A549 (cell line): Measurements from ENCODE around the gene RPTOR. TPM values are rescaled to one million over a fixed set of nuclear protein-coding genes. Genes with fewer than 3 reads are reported as not detected.
A peak's percentile ranks its signal among the peaks of the same experiment; 100 is the strongest.

Experiments used
- ATAC-seq, 2 experiments: fragments of 200-7000 bp in 1 of 2; fragments of >200 bp in 1 of 2; cut with Nextera tagmentation in 1 of 2; cut with Tn5 transposase in 1 of 2; 3 replicates each; pipeline versions ENCODE4 v1.8.0 to v1.9.1; 2018 to 2020; ENCODE audit warnings: mild to moderate bottlenecking in 1 of 2, moderate library complexity in 1 of 2
- CTCF ChIA-PET: fragments of 300-600 bp; sonication (Branson Sonifier 250); formaldehyde crosslinking; extraction: SDS; loops from one replicate; lab custom pipeline; 2021; ENCODE audit warnings: antibody characterized with exemption, inconsistent platforms; lab: Yijun Ruan, JAX
- POLR2A ChIA-PET: fragments of 350-600 bp; formaldehyde crosslinking; extraction: SDS; loops from one replicate; lab custom pipeline; 2021; ENCODE audit warnings: antibody characterized with exemption, inconsistent platforms; lab: Yijun Ruan, JAX
- DNase-seq, 2 experiments: peaks; one replicate each; pipeline versions ENCODE4 v3.0.0 to v3.0.0-alpha.2; 2011 to 2016; ENCODE audit warnings: low read depth in 1 of 2, low spot score in 1 of 2
- FAIRE-seq: peaks from 2 replicates; lab custom pipeline; 2011; peaks lifted over from hg19 to GRCh38; lab: Jason Lieb, UNC
- H3K27ac ChIP-seq, 2 experiments: fragments of >200 bp; sonication (Bioruptor Twin); formaldehyde crosslinking; 3 replicates each; pipeline ENCODE4 v1.5.1; 2016 to 2017
- H3K4me1 ChIP-seq: fragments of >200 bp; sonication (Bioruptor Twin); formaldehyde crosslinking; 3 replicates; pipeline ENCODE4 v1.6.1; 2016
- H3K4me2 ChIP-seq: fragments of >200 bp; sonication (Bioruptor Twin); formaldehyde crosslinking; 3 replicates; pipeline ENCODE4 v1.6.1; 2016
- H3K4me3 ChIP-seq: fragments of >200 bp; sonication (Bioruptor Twin); formaldehyde crosslinking; 3 replicates; pipeline ENCODE4 v1.5.1; 2016
- H3K9me3 ChIP-seq: fragments of >200 bp; sonication (Bioruptor Twin); formaldehyde crosslinking; 3 replicates; pipeline ENCODE4 v1.6.1; 2016
- BHLHE40 ChIP-seq: IDR thresholded peaks from 2 replicates; pipeline ENCODE4 v1.6.1; 2012; ENCODE audit warnings: low read depth, low read length, inconsistent platforms
- CBX2 ChIP-seq: fragments of 200-600 bp; sonication (generic); IDR thresholded peaks from 2 replicates; pipeline ENCODE4 v1.6.1; 2016; ENCODE audit warnings: low read depth, mild to moderate bottlenecking, borderline replicate concordance
- CBX8 ChIP-seq: fragments of 200-600 bp; sonication (generic); IDR thresholded peaks from 2 replicates; pipeline ENCODE4 v1.6.1; 2016
- CEBPB ChIP-seq, 2 experiments: fragments of >200 bp in 1 of 2; sonication (Bioruptor Twin) in 1 of 2; formaldehyde crosslinking in 1 of 2; IDR thresholded peaks; 2 replicates each; pipeline ENCODE4 v1.6.1; 2012 to 2016
- CHD2 ChIP-seq: fragments of 150-350 bp; IDR thresholded peaks from 2 replicates; pipeline ENCODE4 v1.6.1; 2014; ENCODE audit warnings: low read length; ENCODE audit not compliant: partially characterized antibody
- EHMT2 ChIP-seq: fragments of 200-600 bp; sonication (generic); IDR thresholded peaks from 2 replicates; pipeline ENCODE4 v1.6.1; 2016; ENCODE audit warnings: antibody characterized with exemption, low read depth, mild to moderate bottlenecking, moderate library complexity
- ESRRA ChIP-seq: fragments of 150-350 bp; IDR thresholded peaks from 2 replicates; pipeline ENCODE4 v1.6.1; 2014; ENCODE audit warnings: mild to moderate bottlenecking, low read length, borderline replicate concordance
- FOSB ChIP-seq: fragments of 250-450 bp; sonication (Bioruptor Pico); IDR thresholded peaks from 2 replicates; pipeline ENCODE4 v1.5.0; 2020; ENCODE audit warnings: mild to moderate bottlenecking, moderate library complexity
- FOSL2 ChIP-seq, 2 experiments: fragments of 450-650 bp in 1 of 2; fragments of >200 bp in 1 of 2; sonication (Bioruptor Twin) in 1 of 2; formaldehyde crosslinking; IDR thresholded peaks; 2 replicates each; pipeline versions ENCODE4 v1.5.0 to v1.6.1; 2016 to 2020; ENCODE audit warnings: mild to moderate bottlenecking in 1 of 2, moderate library complexity in 1 of 2
- FOXS1 ChIP-seq: fragments of 250-450 bp; sonication (Bioruptor Pico); IDR thresholded peaks from 2 replicates; pipeline ENCODE4 v1.5.0; 2020; ENCODE audit warnings: mild to moderate bottlenecking, moderate library complexity
- KDM1A ChIP-seq: fragments of 200-600 bp; sonication (generic); IDR thresholded peaks from 2 replicates; pipeline ENCODE4 v1.6.1; 2016; ENCODE audit warnings: low read depth, mild to moderate bottlenecking
- KDM5A ChIP-seq: fragments of 200-600 bp; sonication (generic); IDR thresholded peaks from 2 replicates; pipeline ENCODE4 v1.6.1; 2016; ENCODE audit warnings: antibody characterized with exemption, mild to moderate bottlenecking
- MAFK ChIP-seq: fragments of 450-650 bp; IDR thresholded peaks from 2 replicates; pipeline ENCODE4 v1.6.1; 2014; ENCODE audit not compliant: partially characterized antibody
- NFE2L2 ChIP-seq: fragments of 150-350 bp; conservative IDR thresholded peaks from 2 replicates; pipeline ENCODE4 v1.6.1; 2014; ENCODE audit warnings: low read length
- PBX3 ChIP-seq: IDR thresholded peaks from 2 replicates; pipeline ENCODE4 v1.6.1; 2012
- PHF8 ChIP-seq: fragments of 200-600 bp; sonication (generic); IDR thresholded peaks from 2 replicates; pipeline ENCODE4 v1.6.1; 2016; ENCODE audit warnings: low read depth, mild to moderate bottlenecking, antibody characterized with exemption, moderate library complexity, borderline replicate concordance
- RAD21 ChIP-seq, 2 experiments: fragments of >200 bp in 1 of 2; sonication (Bioruptor Twin) in 1 of 2; formaldehyde crosslinking in 1 of 2; IDR thresholded peaks in 1 of 2; conservative IDR thresholded peaks in 1 of 2; 2 replicates in 1 of 2; 3 replicates in 1 of 2; pipeline ENCODE4 v1.6.1; 2012 to 2018; ENCODE audit warnings: inconsistent platforms in 1 of 2
- RARB ChIP-seq: fragments of 250-450 bp; sonication (Bioruptor Pico); IDR thresholded peaks from 2 replicates; pipeline ENCODE4 v1.8.0; 2021; ENCODE audit warnings: mild to moderate bottlenecking, moderate library complexity
- TP53 ChIP-seq: fragments of 250-450 bp; sonication (Bioruptor Pico); IDR thresholded peaks from 2 replicates; pipeline ENCODE4 v1.5.0; 2021; ENCODE audit warnings: mild to moderate bottlenecking, moderate library complexity
- ZSCAN20 ChIP-seq: fragments of 250-450 bp; sonication (Bioruptor Pico); IDR thresholded peaks from 2 replicates; pipeline ENCODE4 v1.8.0; 2022; ENCODE audit warnings: mild to moderate bottlenecking, moderate library complexity
- WGBS: methylation state at CpG from one replicate; pipeline ENCODE4 v1.1.6; 2017; ENCODE audit errors: missing lambda C conversion rate; 5-methylcytosine and 5-hydroxymethylcytosine counted together
- polyA plus RNA-seq, 4 experiments: library from polyadenylated mRNA; depleted of rRNA in 3 of 4; stranded (reverse); fragments of >200 nt; fragmentation: RNase III in 1 of 4; extraction: RNeasy Plus Mini Kit Qiagen cat#74134 plus additional on column Dnase treatment in 1 of 4; gene quantifications; 2 replicates in 3 of 4; 3 replicates in 1 of 4; pipeline ENCODE4 v1.2.3, GENCODE V29; 2011 to 2017
- TF ChIP-seq, protein P1 (sequence below): IDR thresholded peaks from 2 replicates; pipeline ENCODE4 v1.6.1; 2012
- TF ChIP-seq, protein P2 (sequence below): fragments of >200 bp; sonication (Bioruptor Twin); formaldehyde crosslinking; IDR thresholded peaks from 3 replicates; pipeline ENCODE4 v1.5.1; 2016
- TF ChIP-seq, protein P3 (sequence below): fragments of 450-650 bp; IDR thresholded peaks from 2 replicates; pipeline ENCODE4 v1.6.1; 2014; ENCODE audit warnings: antibody characterized with exemption

Gene RPTOR
- polyA plus RNA-seq, 2 of the 4 experiments (the other 2 are of a cell fraction), result 10.8 to 27.1 TPM

- POLR2A ChIA-PET, result interaction anchor here (0.6 kb wide), 1 partner anchor 411 kb away, joined by 5 read pairs; no protein-coding TSS in a partner anchor
- Histone ChIP-seq H3K4me1 (peaks cover 22% of the 10 kb centered on the region), H3K4me2 (peak overlapping the region; percentile 45), H3K4me3 (no peak overlapping the region), H3K27ac (peak overlapping the region in 1 of 2 experiments; percentile 79; a peak in 4 of 6 replicates), H3K9me3 (no peaks in the 10 kb centered on the region)
- WGBS, result 56% methylated on average over 20 of the region's 20 CpGs
- DNase-seq (peak; percentile 67 to 77), FAIRE-seq (peak; percentile 32), ATAC-seq (peak; percentile 89 to 91)
- CTCF ChIA-PET, result interaction anchor here (0.8 to 2.7 kb wide), 13 partner anchors 11 to 400 kb away, joined by 3 to 26 read pairs (median 4); no protein-coding TSS in a partner anchor
- TF ChIP-seq ESRRA, result no peak
- TF ChIP-seq RAD21 (conservative IDR thresholded peaks at IDR 0.05 in 1 of 2, IDR thresholded peaks at IDR 0.05 in 1 of 2), result peak; percentile 3 to 13; a peak in 1 of 5 replicates
- TF ChIP-seq CBX8, result no peak
- no peak for TF ChIP-seq FOSB (CRISPR knock-in tag)
- TF ChIP-seq EHMT2, result no peak
- no peak for TF ChIP-seq KDM1A
- TF ChIP-seq, protein P1, sequence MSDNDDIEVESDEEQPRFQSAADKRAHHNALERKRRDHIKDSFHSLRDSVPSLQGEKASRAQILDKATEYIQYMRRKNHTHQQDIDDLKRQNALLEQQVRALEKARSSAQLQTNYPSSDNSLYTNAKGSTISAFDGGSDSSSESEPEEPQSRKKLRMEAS, result peak; percentile 34; the same call in 1 of the 2 replicates
- TF ChIP-seq CEBPB (IDR thresholded peaks at IDR 0.05), result no peak
- no peak for TF ChIP-seq TP53 (CRISPR knock-in tag)
- TF ChIP-seq FOSL2 (IDR thresholded peaks at IDR 0.05), result no peak
- peak; percentile 79 for TF ChIP-seq FOSL2 (CRISPR knock-in tag; IDR thresholded peaks at IDR 0.05)
- TF ChIP-seq, protein P2, sequence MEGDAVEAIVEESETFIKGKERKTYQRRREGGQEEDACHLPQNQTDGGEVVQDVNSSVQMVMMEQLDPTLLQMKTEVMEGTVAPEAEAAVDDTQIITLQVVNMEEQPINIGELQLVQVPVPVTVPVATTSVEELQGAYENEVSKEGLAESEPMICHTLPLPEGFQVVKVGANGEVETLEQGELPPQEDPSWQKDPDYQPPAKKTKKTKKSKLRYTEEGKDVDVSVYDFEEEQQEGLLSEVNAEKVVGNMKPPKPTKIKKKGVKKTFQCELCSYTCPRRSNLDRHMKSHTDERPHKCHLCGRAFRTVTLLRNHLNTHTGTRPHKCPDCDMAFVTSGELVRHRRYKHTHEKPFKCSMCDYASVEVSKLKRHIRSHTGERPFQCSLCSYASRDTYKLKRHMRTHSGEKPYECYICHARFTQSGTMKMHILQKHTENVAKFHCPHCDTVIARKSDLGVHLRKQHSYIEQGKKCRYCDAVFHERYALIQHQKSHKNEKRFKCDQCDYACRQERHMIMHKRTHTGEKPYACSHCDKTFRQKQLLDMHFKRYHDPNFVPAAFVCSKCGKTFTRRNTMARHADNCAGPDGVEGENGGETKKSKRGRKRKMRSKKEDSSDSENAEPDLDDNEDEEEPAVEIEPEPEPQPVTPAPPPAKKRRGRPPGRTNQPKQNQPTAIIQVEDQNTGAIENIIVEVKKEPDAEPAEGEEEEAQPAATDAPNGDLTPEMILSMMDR, result no peak
- TF ChIP-seq BHLHE40, result no peak
- no peak for TF ChIP-seq PHF8
Measured at GRCh38 chr17:80826955-80827645, 282.5 kb downstream of the RPTOR start.

- DNase-seq (peak in 1 of 2 experiments; percentile 30), ATAC-seq (no peak), FAIRE-seq (no peak)
- whole genome bisulfite sequencing, result 89% methylated on average over 33 of the region's 34 CpGs
- H3K9me3 ChIP-seq, result no peaks in the 10 kb centered on the region
- CTCF ChIA-PET, result interaction anchor here (0.8 to 2.7 kb wide), 7 partner anchors 11 to 401 kb away, joined by 3 to 26 read pairs (median 4); no protein-coding TSS in a partner anchor
- peak overlapping the region; percentile 45; the same call in 2 of the 3 replicates for H3K4me2 ChIP-seq
- peak overlapping the region in 1 of 2 experiments; percentile 79; a peak in 3 of 6 replicates for H3K27ac ChIP-seq
- peak; percentile 46; the same call in 1 of the 2 replicates for TF ChIP-seq NFE2L2
- TF ChIP-seq EHMT2, result no peak
- TF ChIP-seq MAFK, result peak; percentile 79
- TF ChIP-seq, all 56 proteins: peak for 2
- peaks cover 29% of the 10 kb centered on the region for H3K4me1 ChIP-seq
- POLR2A ChIA-PET, result no interaction called here
- H3K4me3 ChIP-seq, result no peak overlapping the region
Measured at GRCh38 chr17:80827646-80828643, 283.3 kb downstream of the RPTOR start.

GRCh38 chr17:80829166-80829813, 284.7 kb downstream of the RPTOR start:
- ChIA-PET POLR2A (no interaction called here), CTCF (interaction anchor here (1.9 kb wide), 1 partner anchor 10 kb away, joined by 5 read pairs; no protein-coding TSS in a partner anchor)
- Histone ChIP-seq H3K9me3 (no peaks in the 10 kb centered on the region), H3K4me2 (no peak overlapping the region), H3K27ac (no peak overlapping the region), H3K4me1 (peaks cover 38% of the 10 kb centered on the region), H3K4me3 (no peak overlapping the region)
- ATAC-seq, result no peak
- 93% methylated on average over 26 of the region's 26 CpGs for WGBS
- no peak for FAIRE-seq
- no peak for DNase-seq
- TF ChIP-seq CBX2 (no peak), CHD2 (no peak), PBX3 (no peak), KDM5A (no peak), FOSB (CRISPR knock-in tag) (no peak), RARB (CRISPR knock-in tag) (no peak), PHF8 (no peak), KDM1A (no peak), ZSCAN20 (CRISPR knock-in tag) (no peak), EHMT2 (no peak), CBX8 (no peak), FOXS1 (no peak)
- TF ChIP-seq, protein P1, result no peak
- TF ChIP-seq, protein P3, sequence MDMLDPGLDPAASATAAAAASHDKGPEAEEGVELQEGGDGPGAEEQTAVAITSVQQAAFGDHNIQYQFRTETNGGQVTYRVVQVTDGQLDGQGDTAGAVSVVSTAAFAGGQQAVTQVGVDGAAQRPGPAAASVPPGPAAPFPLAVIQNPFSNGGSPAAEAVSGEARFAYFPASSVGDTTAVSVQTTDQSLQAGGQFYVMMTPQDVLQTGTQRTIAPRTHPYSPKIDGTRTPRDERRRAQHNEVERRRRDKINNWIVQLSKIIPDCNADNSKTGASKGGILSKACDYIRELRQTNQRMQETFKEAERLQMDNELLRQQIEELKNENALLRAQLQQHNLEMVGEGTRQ, result no peak
